C4-2B (cell line): ENCODE measurements around the gene ADH4.

Experiments
- ZFX ChIP-seq: fragments of 450-650 bp; IDR thresholded peaks from 2 replicates; pipeline ENCODE4 v1.6.1; 2017
- TF ChIP-seq, protein P1 (sequence below): fragments of 450-650 bp; conservative IDR thresholded peaks from 2 replicates; pipeline ENCODE4 v1.5.1; 2017; ENCODE audit warnings: mild to moderate bottlenecking

GRCh38 chr4:99121008-99121407 is 23.1 kb downstream of the ADH4 start:
- TF ChIP-seq, protein P1, sequence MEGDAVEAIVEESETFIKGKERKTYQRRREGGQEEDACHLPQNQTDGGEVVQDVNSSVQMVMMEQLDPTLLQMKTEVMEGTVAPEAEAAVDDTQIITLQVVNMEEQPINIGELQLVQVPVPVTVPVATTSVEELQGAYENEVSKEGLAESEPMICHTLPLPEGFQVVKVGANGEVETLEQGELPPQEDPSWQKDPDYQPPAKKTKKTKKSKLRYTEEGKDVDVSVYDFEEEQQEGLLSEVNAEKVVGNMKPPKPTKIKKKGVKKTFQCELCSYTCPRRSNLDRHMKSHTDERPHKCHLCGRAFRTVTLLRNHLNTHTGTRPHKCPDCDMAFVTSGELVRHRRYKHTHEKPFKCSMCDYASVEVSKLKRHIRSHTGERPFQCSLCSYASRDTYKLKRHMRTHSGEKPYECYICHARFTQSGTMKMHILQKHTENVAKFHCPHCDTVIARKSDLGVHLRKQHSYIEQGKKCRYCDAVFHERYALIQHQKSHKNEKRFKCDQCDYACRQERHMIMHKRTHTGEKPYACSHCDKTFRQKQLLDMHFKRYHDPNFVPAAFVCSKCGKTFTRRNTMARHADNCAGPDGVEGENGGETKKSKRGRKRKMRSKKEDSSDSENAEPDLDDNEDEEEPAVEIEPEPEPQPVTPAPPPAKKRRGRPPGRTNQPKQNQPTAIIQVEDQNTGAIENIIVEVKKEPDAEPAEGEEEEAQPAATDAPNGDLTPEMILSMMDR, result no peak
- no peak for TF ChIP-seq ZFX
